ENCODE results near the gene RAB25.

RAB25 gene

GRCh38 chr1:156118177-156118868, 57.4 kb downstream of the RAB25 start:
- DNase-seq = no peak

DNA sequence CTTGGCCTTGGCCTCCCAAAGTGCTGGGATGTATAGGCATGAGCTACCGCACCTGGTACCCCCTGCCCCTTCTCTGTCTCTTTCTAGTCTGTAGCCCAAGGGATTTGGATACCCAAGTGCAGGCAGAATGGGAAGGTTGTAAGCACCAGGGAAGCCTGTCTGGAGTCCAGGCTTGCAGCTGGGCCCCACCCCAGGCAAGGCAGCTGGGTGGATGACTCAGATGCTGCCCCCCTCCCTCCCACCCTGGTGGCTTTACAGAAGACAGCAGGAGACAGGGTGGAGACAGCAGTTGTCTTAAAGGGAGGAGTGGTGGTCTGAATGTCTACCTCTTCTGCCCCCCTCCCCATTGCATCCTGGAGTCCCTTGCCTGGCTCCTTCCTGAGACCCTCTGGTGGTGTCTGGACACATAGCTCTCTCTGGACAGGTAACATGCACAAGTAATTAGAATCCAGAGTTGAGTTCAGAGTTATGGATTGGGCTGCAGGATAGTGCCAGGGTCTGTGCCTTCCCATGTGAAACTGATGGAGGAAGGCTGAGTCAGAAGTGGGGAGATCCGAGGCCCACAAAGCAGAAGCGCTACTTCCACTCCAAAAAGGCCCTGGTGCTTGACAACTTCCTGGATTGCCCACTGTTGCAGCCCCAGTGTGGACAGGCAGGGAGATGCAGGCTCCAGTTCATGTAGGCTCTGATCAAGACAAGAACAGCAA, 58.7 kb downstream of the RAB25 start:
- DNase-seq = peak in 1 of 2 donors; percentile 17
